GM18507 (cell line): ENCODE data around the gene SLC23A3.

Source experiments
- DNase-seq: peaks from one replicate; pipeline ENCODE4 v3.0.0; 2011; ENCODE audit warnings: low read depth; ENCODE audit not compliant: insufficient read length; ENCODE audit errors: extremely low spot score
- FAIRE-seq: peaks from 2 replicates; lab custom pipeline; 2011; peaks lifted over from hg19 to GRCh38; lab: Jason Lieb, UNC

SLC23A3 gene

GRCh38 chr2:219158586-219158985 is 11.2 kb downstream of the SLC23A3 start:
- FAIRE-seq (no peak), DNase-seq (no peak)

- no peak for DNase-seq
- no peak for FAIRE-seq
These were observed 11.8 kb downstream of the SLC23A3 start for GRCh38 chr2:219158025-219158424.

GRCh38 chr2:219157396-219157795 is 12.4 kb downstream of the SLC23A3 start:
- DNase-seq, result no peak
- FAIRE-seq, result no peak

- no peak for DNase-seq
- peak; percentile 80 for FAIRE-seq
These were observed 14.7 kb downstream of the SLC23A3 start for GRCh38 chr2:219155054-219155644.

- no peak for DNase-seq
- no peak for FAIRE-seq
These were observed 20.2 kb downstream of the SLC23A3 start for GRCh38 chr2:219149667-219150066.

- DNase-seq, result no peak
- FAIRE-seq, result no peak
These were observed 27.5 kb downstream of the SLC23A3 start for GRCh38 chr2:219142329-219142728.

GRCh38 chr2:219140722-219141121 is 29.1 kb downstream of the SLC23A3 start:
- FAIRE-seq (no peak), DNase-seq (no peak)

GRCh38 chr2:219133976-219134375 is 35.9 kb downstream of the SLC23A3 start:
- FAIRE-seq (no peak), DNase-seq (no peak)

GRCh38 chr2:219131744-219132143 is 38.1 kb downstream of the SLC23A3 start:
- DNase-seq (no peak), FAIRE-seq (no peak)

GRCh38 chr2:219131327-219131726 is 38.5 kb downstream of the SLC23A3 start:
- FAIRE-seq, result no peak
- no peak for DNase-seq

GRCh38 chr2:219129589-219129988 is 40.2 kb downstream of the SLC23A3 start:
- FAIRE-seq, result no peak

GRCh38 chr2:219128396-219128795 is 41.4 kb downstream of the SLC23A3 start:
- DNase-seq (no peak), FAIRE-seq (no peak)

More at GRCh38 chr2:219129589-219129988, 40.2 kb downstream of the SLC23A3 start:
- no peak for DNase-seq

- DNase-seq, result no peak
- no peak for FAIRE-seq
These were observed 42.7 kb downstream of the SLC23A3 start for GRCh38 chr2:219127037-219127635.

GRCh38 chr2:219126555-219126954 is 43.3 kb downstream of the SLC23A3 start:
- no peak for FAIRE-seq
- DNase-seq, result no peak

- DNase-seq (no peak), FAIRE-seq (no peak)
These were observed 44.0 kb downstream of the SLC23A3 start for GRCh38 chr2:219125886-219126270.

- no peak for FAIRE-seq
- no peak for DNase-seq
These were observed 44.5 kb downstream of the SLC23A3 start for GRCh38 chr2:219125225-219125885.

GRCh38 chr2:219124381-219125110 is 45.3 kb downstream of the SLC23A3 start:
- FAIRE-seq (no peak), DNase-seq (no peak)

GRCh38 chr2:219123356-219124135 is 46.3 kb downstream of the SLC23A3 start:
- no peak for DNase-seq
- no peak for FAIRE-seq

- no peak for FAIRE-seq
- no peak for DNase-seq
These were observed 47.4 kb downstream of the SLC23A3 start for GRCh38 chr2:219122202-219122980.
